ENCODE results near the gene PRPF6. TPM values are rescaled to one million over a fixed set of nuclear protein-coding genes. Genes with fewer than 3 reads are reported as not detected.
A peak's percentile ranks its signal among the peaks of the same experiment; 100 is the strongest.

Gene PRPF6
- total and polyA plus RNA-seq, 7 donors = 23.4 to 59.9 (median 44.9) TPM

- 41 to 81% methylated on average over 17 of the region's 17 CpGs for WGBS, 2 donors
- H3K4me1 ChIP-seq = peaks cover 0 to 42% (median 24%) of the 10 kb centered on the region in 4 donors
- DNase-seq = no peak
- no peaks in the 10 kb centered on the region for H3K27me3 ChIP-seq
- peaks cover 60 to 100% (median 69%) of the 10 kb centered on the region in 4 donors for H3K36me3 ChIP-seq
- H3K4me3 ChIP-seq = no peak overlapping the region
- no peaks in the 10 kb centered on the region for H3K9me3 ChIP-seq
- intact Hi-C loops (cut with DNase I) = no loop called here
- no peak overlapping the region for H3K27ac ChIP-seq
- TF ChIP-seq POLR2A (IDR thresholded peaks at IDR 0.05) = no peak
- no peak for TF ChIP-seq POLR2AphosphoS5 (IDR thresholded peaks at IDR 0.05)
- TF ChIP-seq CTCF (IDR thresholded peaks at IDR 0.05) = no peak
Measured at GRCh38 chr20:64024141-64024990, 43.4 kb downstream of the PRPF6 start.

GRCh38 chr20:64025101-64025825 is 44.3 kb downstream of the PRPF6 start:
- 89 to 94% methylated on average over 18 of the region's 18 CpGs for WGBS, 2 donors
- Histone ChIP-seq H3K27ac (no peak overlapping the region), H3K9me3 (no peaks in the 10 kb centered on the region), H3K36me3 (peaks cover 65 to 100% (median 72%) of the 10 kb centered on the region in 4 donors), H3K4me1 (peaks cover 0 to 42% (median 24%) of the 10 kb centered on the region in 4 donors), H3K4me3 (no peak overlapping the region), H3K27me3 (no peaks in the 10 kb centered on the region)
- DNase-seq = no peak
- intact Hi-C loops (cut with DNase I) = no loop called here
- TF ChIP-seq CTCF (IDR thresholded peaks at IDR 0.05) (no peak), EP300 (IDR thresholded peaks at IDR 0.05) (no peak), POLR2A (IDR thresholded peaks at IDR 0.05) (no peak), POLR2AphosphoS5 (IDR thresholded peaks at IDR 0.05) (no peak)

GRCh38 chr20:64025826-64026412 is 45.0 kb downstream of the PRPF6 start:
- TF ChIP-seq EP300 (IDR thresholded peaks at IDR 0.05) (no peak), POLR2A (IDR thresholded peaks at IDR 0.05) (no peak), POLR2AphosphoS5 (IDR thresholded peaks at IDR 0.05) (no peak), CTCF (IDR thresholded peaks at IDR 0.05) (no peak)
- H3K27ac ChIP-seq = no peak overlapping the region
- DNase-seq = no peak
- no peak overlapping the region for H3K4me3 ChIP-seq
- no peaks in the 10 kb centered on the region for H3K9me3 ChIP-seq
- 92 to 95% methylated on average over 29 of the region's 29 CpGs for WGBS, 2 donors
- H3K27me3 ChIP-seq = no peaks in the 10 kb centered on the region
- intact Hi-C loops (cut with DNase I) = no loop called here
- H3K4me1 ChIP-seq = peaks cover 0 to 42% (median 24%) of the 10 kb centered on the region in 4 donors
- H3K36me3 ChIP-seq = peaks cover 70 to 100% (median 75%) of the 10 kb centered on the region in 4 donors

GRCh38 chr20:64027981-64028685 is 47.2 kb downstream of the PRPF6 start:
- Histone ChIP-seq H3K4me1 (peaks cover 0 to 54% (median 28%) of the 10 kb centered on the region in 4 donors), H3K36me3 (peaks cover 64 to 98% (median 72%) of the 10 kb centered on the region in 4 donors), H3K4me3 (no peak overlapping the region), H3K27me3 (no peaks in the 10 kb centered on the region), H3K9me3 (no peaks in the 10 kb centered on the region), H3K27ac (peak overlapping the region in 3 of 4 donors; percentile 64 to 72 (median 65))
- TF ChIP-seq EP300 (IDR thresholded peaks at IDR 0.05) = peak in 1 of 4 donors; percentile 88
- peak; percentile 81 to 94 (median 90) for TF ChIP-seq POLR2AphosphoS5 (IDR thresholded peaks at IDR 0.05)
- TF ChIP-seq POLR2A (IDR thresholded peaks at IDR 0.05) = no peak
- no peak for TF ChIP-seq CTCF (IDR thresholded peaks at IDR 0.05)
- peak; percentile 92 for DNase-seq
- intact Hi-C loops (cut with DNase I) = no loop called here
- WGBS, 2 donors = 91 to 96% methylated on average over 24 of the region's 24 CpGs
